HepG2 (cell line): ENCODE measurements around the gene SH2D6. TPM values are rescaled to one million over a fixed set of nuclear protein-coding genes. Genes with fewer than 3 reads are reported as not detected.

Experiments
- FOXK2 ChIP-seq: fragments of 450-650 bp; IDR thresholded peaks from 2 replicates; pipeline ENCODE4 v1.6.1; 2016
- HNF4A ChIP-seq: sonication (generic); formaldehyde crosslinking; IDR thresholded peaks from 2 replicates; pipeline ENCODE4 v1.4.0; 2020; ENCODE audit warnings: missing genetic modification reagents
- HOXA3 ChIP-seq: sonication (generic); formaldehyde crosslinking; IDR thresholded peaks from 2 replicates; pipeline ENCODE4 v1.5.0; 2020; ENCODE audit warnings: missing genetic modification reagents
- ISX ChIP-seq: sonication (generic); formaldehyde crosslinking; conservative IDR thresholded peaks from 2 replicates; pipeline ENCODE4 v1.5.0; 2020; ENCODE audit warnings: missing genetic modification reagents
- RARA ChIP-seq: IDR thresholded peaks from 2 replicates; pipeline ENCODE4 v1.6.1; 2016; ENCODE audit warnings: missing genetic modification reagents, missing compliant biosample characterization
- SIX4 ChIP-seq: sonication (generic); formaldehyde crosslinking; IDR thresholded peaks from 2 replicates; pipeline ENCODE4 v1.4.0; 2020; ENCODE audit warnings: missing genetic modification reagents
- STAG1 ChIP-seq: sonication (generic); formaldehyde crosslinking; IDR thresholded peaks from 2 replicates; pipeline ENCODE4 v1.4.0; 2020; ENCODE audit warnings: missing genetic modification reagents
- ZNF17 ChIP-seq: sonication (generic); formaldehyde crosslinking; IDR thresholded peaks from 2 replicates; pipeline ENCODE4 v1.5.0; 2020; ENCODE audit warnings: mild to moderate bottlenecking, missing genetic modification reagents
- ZNF205 ChIP-seq: IDR thresholded peaks from 2 replicates; pipeline ENCODE4 v1.6.1; 2018; ENCODE audit warnings: missing biosample characterization, missing genetic modification reagents
- ZNF468 ChIP-seq: sonication (generic); formaldehyde crosslinking; IDR thresholded peaks from 2 replicates; pipeline ENCODE4 v1.8.0; 2022; ENCODE audit warnings: mild to moderate bottlenecking, moderate library complexity, missing genetic modification reagents
- ZNF678 ChIP-seq: sonication (generic); formaldehyde crosslinking; IDR thresholded peaks from 2 replicates; pipeline ENCODE4 v1.4.0; 2020; ENCODE audit warnings: mild to moderate bottlenecking, missing genetic modification reagents
- polyA plus RNA-seq, 8 experiments: library from polyadenylated mRNA; depleted of rRNA in 3 of 8; stranded (reverse) in 7 of 8; unstranded in 1 of 8; fragments of >200 nt; fragmentation: Illumina TruSeq in 4 of 8; extraction: Trizol in 4 of 8; gene quantifications; 2 replicates each; pipeline versions ENCODE4 v1.2.1 to v1.2.3, GENCODE V29; 2011 to 2016; ENCODE audit warnings: low read depth in 4 of 8, missing spikeins in 1 of 8, mixed read lengths in 1 of 8; ENCODE audit not compliant: insufficient read depth in 1 of 8
- total RNA-seq, 5 experiments: library from RNA; depleted of rRNA; stranded (reverse); fragments of >200 nt; fragmentation: Illumina TruSeq; extraction: Trizol; gene quantifications; 2 replicates each; pipeline ENCODE4 v1.2.3, GENCODE V29; 2016; ENCODE audit warnings: low read depth in 1 of 5
- TF ChIP-seq, protein P1 (sequence below): sonication (generic); formaldehyde crosslinking; IDR thresholded peaks from 2 replicates; pipeline ENCODE4 v1.5.1; 2020; ENCODE audit warnings: mild to moderate bottlenecking, missing genetic modification reagents, borderline replicate concordance
- TF ChIP-seq, protein P2 (sequence below): sonication (generic); formaldehyde crosslinking; IDR thresholded peaks from 2 replicates; pipeline ENCODE4 v1.4.0; 2020; ENCODE audit warnings: missing genetic modification reagents, borderline replicate concordance
- TF ChIP-seq, protein P3 (sequence below): IDR thresholded peaks from 2 replicates; pipeline ENCODE4 v1.6.1; 2016; ENCODE audit warnings: missing compliant biosample characterization, missing genetic modification reagents, borderline replicate concordance
- TF ChIP-seq, protein P4 (sequence below): sonication (generic); formaldehyde crosslinking; IDR thresholded peaks from 2 replicates; pipeline ENCODE4 v1.4.0; 2020; ENCODE audit warnings: missing genetic modification reagents, borderline replicate concordance

The SH2D6 gene
- total and polyA plus RNA-seq, 2 of the 13 experiments (the other 11 are each of a cell fraction or from before 2014, with no cell fraction given): 0.11 to 0.26 TPM

DNA sequence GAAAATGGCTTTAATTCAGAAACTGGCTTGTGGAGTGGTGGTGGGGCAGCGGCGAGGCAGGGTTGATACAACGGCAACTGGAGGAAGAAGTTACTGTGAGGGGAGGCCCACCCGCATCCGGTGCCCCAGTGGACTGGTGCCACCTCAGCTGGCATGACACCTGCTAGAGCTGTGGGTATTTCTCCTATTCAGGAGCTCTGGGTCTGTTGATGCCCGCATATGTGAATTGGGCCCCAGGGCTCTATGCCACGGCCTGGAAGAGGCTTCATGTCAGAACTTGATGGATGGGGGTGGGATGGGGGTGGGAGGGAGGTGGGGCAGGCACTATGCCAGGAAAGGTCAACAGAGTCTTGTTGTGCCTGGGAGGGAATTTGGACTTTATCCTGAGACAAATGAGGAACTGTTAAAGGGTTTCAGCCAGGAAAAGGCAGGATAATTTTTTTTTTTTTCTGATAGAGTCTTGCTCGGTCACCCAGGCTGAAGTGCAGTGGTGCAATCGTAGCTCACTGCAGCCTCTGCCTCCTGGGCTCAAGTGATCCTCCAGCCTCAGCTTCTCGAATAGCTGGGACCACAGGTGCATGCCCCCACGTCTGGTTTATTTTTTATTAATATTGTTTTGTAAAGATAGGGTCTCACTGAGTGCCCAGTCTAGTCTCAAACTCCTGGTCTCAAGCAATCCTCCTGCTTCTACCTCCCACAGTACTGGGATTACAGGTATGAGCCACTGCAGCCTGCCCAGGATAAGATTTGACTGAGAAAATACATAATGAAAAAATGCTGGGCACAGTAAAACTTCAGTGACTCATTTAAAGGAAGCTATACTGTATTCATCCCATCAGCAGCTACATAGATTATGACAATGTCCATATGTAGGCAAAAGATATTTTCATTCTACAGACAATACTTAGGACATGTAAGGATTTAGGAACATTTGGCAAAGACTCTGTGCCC, 52.6 kb downstream of the SH2D6 start (continued):
- TF ChIP-seq, protein P1, sequence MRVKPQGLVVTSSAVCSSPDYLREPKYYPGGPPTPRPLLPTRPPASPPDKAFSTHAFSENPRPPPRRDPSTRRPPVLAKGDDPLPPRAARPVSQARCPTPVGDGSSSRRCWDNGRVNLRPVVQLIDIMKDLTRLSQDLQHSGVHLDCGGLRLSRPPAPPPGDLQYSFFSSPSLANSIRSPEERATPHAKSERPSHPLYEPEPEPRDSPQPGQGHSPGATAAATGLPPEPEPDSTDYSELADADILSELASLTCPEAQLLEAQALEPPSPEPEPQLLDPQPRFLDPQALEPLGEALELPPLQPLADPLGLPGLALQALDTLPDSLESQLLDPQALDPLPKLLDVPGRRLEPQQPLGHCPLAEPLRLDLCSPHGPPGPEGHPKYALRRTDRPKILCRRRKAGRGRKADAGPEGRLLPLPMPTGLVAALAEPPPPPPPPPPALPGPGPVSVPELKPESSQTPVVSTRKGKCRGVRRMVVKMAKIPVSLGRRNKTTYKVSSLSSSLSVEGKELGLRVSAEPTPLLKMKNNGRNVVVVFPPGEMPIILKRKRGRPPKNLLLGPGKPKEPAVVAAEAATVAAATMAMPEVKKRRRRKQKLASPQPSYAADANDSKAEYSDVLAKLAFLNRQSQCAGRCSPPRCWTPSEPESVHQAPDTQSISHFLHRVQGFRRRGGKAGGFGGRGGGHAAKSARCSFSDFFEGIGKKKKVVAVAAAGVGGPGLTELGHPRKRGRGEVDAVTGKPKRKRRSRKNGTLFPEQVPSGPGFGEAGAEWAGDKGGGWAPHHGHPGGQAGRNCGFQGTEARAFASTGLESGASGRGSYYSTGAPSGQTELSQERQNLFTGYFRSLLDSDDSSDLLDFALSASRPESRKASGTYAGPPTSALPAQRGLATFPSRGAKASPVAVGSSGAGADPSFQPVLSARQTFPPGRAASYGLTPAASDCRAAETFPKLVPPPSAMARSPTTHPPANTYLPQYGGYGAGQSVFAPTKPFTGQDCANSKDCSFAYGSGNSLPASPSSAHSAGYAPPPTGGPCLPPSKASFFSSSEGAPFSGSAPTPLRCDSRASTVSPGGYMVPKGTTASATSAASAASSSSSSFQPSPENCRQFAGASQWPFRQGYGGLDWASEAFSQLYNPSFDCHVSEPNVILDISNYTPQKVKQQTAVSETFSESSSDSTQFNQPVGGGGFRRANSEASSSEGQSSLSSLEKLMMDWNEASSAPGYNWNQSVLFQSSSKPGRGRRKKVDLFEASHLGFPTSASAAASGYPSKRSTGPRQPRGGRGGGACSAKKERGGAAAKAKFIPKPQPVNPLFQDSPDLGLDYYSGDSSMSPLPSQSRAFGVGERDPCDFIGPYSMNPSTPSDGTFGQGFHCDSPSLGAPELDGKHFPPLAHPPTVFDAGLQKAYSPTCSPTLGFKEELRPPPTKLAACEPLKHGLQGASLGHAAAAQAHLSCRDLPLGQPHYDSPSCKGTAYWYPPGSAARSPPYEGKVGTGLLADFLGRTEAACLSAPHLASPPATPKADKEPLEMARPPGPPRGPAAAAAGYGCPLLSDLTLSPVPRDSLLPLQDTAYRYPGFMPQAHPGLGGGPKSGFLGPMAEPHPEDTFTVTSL: 0 out of 2 replicates have a peak, but pooled peaks have one; percentile 40
- TF ChIP-seq HOXA3 (peak; percentile 40), STAG1 (peak; percentile 21; the same call in 1 of the 2 replicates), SIX4 (CRISPR knock-in tag) (no peak), HNF4A (peak; percentile 90), ZNF17 (no peak), FOXK2 (no peak), ISX (no peak), ZNF468 (CRISPR knock-in tag) (no peak), ZNF205 (0 out of 2 replicates have a peak, but pooled peaks have one; percentile 53), RARA (CRISPR knock-in tag) (peak; percentile 72), ZNF678 (CRISPR knock-in tag) (no peak)
- TF ChIP-seq, protein P2, sequence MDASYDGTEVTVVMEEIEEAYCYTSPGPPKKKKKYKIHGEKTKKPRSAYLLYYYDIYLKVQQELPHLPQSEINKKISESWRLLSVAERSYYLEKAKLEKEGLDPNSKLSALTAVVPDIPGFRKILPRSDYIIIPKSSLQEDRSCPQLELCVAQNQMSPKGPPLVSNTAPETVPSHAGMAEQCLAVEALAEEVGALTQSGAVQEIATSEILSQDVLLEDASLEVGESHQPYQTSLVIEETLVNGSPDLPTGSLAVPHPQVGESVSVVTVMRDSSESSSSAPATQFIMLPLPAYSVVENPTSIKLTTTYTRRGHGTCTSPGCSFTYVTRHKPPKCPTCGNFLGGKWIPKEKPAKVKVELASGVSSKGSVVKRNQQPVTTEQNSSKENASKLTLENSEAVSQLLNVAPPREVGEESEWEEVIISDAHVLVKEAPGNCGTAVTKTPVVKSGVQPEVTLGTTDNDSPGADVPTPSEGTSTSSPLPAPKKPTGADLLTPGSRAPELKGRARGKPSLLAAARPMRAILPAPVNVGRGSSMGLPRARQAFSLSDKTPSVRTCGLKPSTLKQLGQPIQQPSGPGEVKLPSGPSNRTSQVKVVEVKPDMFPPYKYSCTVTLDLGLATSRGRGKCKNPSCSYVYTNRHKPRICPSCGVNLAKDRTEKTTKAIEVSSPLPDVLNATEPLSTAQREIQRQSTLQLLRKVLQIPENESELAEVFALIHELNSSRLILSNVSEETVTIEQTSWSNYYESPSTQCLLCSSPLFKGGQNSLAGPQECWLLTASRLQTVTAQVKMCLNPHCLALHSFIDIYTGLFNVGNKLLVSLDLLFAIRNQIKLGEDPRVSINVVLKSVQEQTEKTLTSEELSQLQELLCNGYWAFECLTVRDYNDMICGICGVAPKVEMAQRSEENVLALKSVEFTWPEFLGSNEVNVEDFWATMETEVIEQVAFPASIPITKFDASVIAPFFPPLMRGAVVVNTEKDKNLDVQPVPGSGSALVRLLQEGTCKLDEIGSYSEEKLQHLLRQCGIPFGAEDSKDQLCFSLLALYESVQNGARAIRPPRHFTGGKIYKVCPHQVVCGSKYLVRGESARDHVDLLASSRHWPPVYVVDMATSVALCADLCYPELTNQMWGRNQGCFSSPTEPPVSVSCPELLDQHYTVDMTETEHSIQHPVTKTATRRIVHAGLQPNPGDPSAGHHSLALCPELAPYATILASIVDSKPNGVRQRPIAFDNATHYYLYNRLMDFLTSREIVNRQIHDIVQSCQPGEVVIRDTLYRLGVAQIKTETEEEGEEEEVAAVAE (CRISPR knock-in tag): no peak
- TF ChIP-seq, protein P3, sequence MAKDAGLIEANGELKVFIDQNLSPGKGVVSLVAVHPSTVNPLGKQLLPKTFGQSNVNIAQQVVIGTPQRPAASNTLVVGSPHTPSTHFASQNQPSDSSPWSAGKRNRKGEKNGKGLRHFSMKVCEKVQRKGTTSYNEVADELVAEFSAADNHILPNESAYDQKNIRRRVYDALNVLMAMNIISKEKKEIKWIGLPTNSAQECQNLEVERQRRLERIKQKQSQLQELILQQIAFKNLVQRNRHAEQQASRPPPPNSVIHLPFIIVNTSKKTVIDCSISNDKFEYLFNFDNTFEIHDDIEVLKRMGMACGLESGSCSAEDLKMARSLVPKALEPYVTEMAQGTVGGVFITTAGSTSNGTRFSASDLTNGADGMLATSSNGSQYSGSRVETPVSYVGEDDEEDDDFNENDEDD (CRISPR knock-in tag): no peak
- TF ChIP-seq, protein P4, sequence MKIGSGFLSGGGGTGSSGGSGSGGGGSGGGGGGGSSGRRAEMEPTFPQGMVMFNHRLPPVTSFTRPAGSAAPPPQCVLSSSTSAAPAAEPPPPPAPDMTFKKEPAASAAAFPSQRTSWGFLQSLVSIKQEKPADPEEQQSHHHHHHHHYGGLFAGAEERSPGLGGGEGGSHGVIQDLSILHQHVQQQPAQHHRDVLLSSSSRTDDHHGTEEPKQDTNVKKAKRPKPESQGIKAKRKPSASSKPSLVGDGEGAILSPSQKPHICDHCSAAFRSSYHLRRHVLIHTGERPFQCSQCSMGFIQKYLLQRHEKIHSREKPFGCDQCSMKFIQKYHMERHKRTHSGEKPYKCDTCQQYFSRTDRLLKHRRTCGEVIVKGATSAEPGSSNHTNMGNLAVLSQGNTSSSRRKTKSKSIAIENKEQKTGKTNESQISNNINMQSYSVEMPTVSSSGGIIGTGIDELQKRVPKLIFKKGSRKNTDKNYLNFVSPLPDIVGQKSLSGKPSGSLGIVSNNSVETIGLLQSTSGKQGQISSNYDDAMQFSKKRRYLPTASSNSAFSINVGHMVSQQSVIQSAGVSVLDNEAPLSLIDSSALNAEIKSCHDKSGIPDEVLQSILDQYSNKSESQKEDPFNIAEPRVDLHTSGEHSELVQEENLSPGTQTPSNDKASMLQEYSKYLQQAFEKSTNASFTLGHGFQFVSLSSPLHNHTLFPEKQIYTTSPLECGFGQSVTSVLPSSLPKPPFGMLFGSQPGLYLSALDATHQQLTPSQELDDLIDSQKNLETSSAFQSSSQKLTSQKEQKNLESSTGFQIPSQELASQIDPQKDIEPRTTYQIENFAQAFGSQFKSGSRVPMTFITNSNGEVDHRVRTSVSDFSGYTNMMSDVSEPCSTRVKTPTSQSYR (CRISPR knock-in tag): peak; percentile 58; the same call in 1 of the 2 replicates
